ENCODE data around the gene KCNG3. TPM values are rescaled to one million over a fixed set of nuclear protein-coding genes. Genes with fewer than 3 reads are reported as not detected.

KCNG3 gene
- polyA plus RNA-seq, 3 donors: not detected

DNA sequence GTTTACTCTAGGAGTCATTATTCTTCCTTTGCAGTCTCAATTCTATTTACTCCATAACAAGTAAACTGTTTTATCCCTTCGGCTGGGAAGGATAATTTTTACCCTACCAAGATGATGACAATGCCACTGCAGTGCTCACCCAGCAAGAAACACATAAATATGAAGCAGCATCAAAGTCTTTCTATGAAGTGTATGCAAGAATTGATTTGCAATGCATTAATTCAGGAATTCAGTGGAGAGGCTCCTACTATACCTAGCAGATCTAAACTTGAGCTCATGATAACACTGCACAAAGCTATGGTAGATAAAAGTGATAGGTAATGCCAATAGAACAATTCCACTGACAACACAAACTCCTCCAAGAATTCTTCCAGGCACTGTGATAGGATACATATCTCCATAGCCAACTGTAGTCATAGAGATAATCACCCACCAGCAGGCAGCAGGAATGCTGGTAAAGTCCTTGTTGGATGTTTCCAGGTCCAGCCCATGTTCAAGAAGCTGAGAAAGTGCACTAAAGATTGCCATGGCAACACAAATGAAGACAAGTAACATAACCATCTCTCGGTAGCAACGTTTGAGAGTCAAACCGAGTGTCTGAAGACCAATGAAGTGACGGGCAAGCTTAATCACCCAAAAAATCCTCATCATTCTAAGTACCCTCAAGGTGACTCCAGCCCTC lies 49.9 kb downstream of the KCNG3 start:
- H3K27ac Mint-ChIP-seq: no peak overlapping the region
- no peaks in the 10 kb centered on the region for H4K20me1 ChIP-seq (ENCODE audit: insufficient read depth, low read length)
- H3K9me3 Mint-ChIP-seq: no peaks in the 10 kb centered on the region
- no peak overlapping the region for H3K4me2 ChIP-seq (replicated peaks; ENCODE audit: extremely low read depth, low read length, poor library complexity, severe bottlenecking)
- no peaks in the 10 kb centered on the region for H3K36me3 Mint-ChIP-seq
- intact Hi-C loops (cut with micrococcal nuclease): no loop called here
- H3K27me3 ChIP-seq (ENCODE audit: control insufficient read depth in 2 of 2, insufficient read depth in 2 of 2, low read length in 2 of 2): peaks cover 3% of the 10 kb centered on the region in 2 donors
- H3K4me3 Mint-ChIP-seq: no peak overlapping the region
- no peaks in the 10 kb centered on the region for H3K36me3 ChIP-seq (replicated peaks in 1 of 2; ENCODE audit: control insufficient read depth in 1 of 2, insufficient read depth in 2 of 2, low read length in 2 of 2)
- peaks cover 2 to 10% (median 2%) of the 10 kb centered on the region in 3 donors for H3K27me3 Mint-ChIP-seq (ENCODE audit: low read depth in 3 of 3)
- no peaks in the 10 kb centered on the region for H3K9me3 ChIP-seq (replicated peaks in 1 of 2; ENCODE audit: control insufficient read depth in 1 of 2, insufficient read depth in 1 of 2, low read length in 2 of 2)
- no peak overlapping the region for H3K4me3 ChIP-seq (replicated peaks in 1 of 3; ENCODE audit: low read depth in 2 of 3, low read length in 3 of 3)
- no peaks in the 10 kb centered on the region for H3K4me1 ChIP-seq (ENCODE audit: control insufficient read depth in 1 of 2, insufficient read depth in 2 of 2, low read length in 2 of 2)
- 97% methylated on average over 4 of the region's 5 CpGs for WGBS (ENCODE audit: insufficient coverage)
- no peak overlapping the region for H2AFZ ChIP-seq (ENCODE audit: insufficient read depth, low read depth, low read length, poor library complexity, severe bottlenecking)
- H3K79me2 ChIP-seq (ENCODE audit: insufficient read depth, low read length): no peaks in the 10 kb centered on the region
- DNase-seq: no peak
- no peaks in the 10 kb centered on the region for H3K4me1 Mint-ChIP-seq
- H3K9ac ChIP-seq (ENCODE audit: insufficient read depth, low read length, poor library complexity, severe bottlenecking): no peak overlapping the region
- no peak for TF ChIP-seq CTCF (IDR thresholded peaks at IDR 0.05)
- H3K27ac ChIP-seq (ENCODE audit: low read depth in 1 of 2, low read length in 2 of 2): no peak overlapping the region

- Histone ChIP-seq H2AFZ (ENCODE audit: insufficient read depth, low read depth, low read length, poor library complexity, severe bottlenecking) (no peak overlapping the region), H3K9me3 (replicated peaks in 1 of 2; ENCODE audit: control insufficient read depth in 1 of 2, insufficient read depth in 1 of 2, low read length in 2 of 2) (no peaks in the 10 kb centered on the region), H3K36me3 (replicated peaks in 1 of 2; ENCODE audit: control insufficient read depth in 1 of 2, insufficient read depth in 2 of 2, low read length in 2 of 2) (no peaks in the 10 kb centered on the region), H3K4me2 (replicated peaks; ENCODE audit: extremely low read depth, low read length, poor library complexity, severe bottlenecking) (no peak overlapping the region), H4K20me1 (ENCODE audit: insufficient read depth, low read length) (no peaks in the 10 kb centered on the region), H3K4me3 (replicated peaks in 1 of 3; ENCODE audit: low read depth in 2 of 3, low read length in 3 of 3) (no peak overlapping the region), H3K4me1 (ENCODE audit: control insufficient read depth in 1 of 2, insufficient read depth in 2 of 2, low read length in 2 of 2) (no peaks in the 10 kb centered on the region), H3K27me3 (ENCODE audit: control insufficient read depth in 2 of 2, insufficient read depth in 2 of 2, low read length in 2 of 2) (peaks cover 3% of the 10 kb centered on the region in 2 donors), H3K79me2 (ENCODE audit: insufficient read depth, low read length) (no peaks in the 10 kb centered on the region), H3K9ac (ENCODE audit: insufficient read depth, low read length, poor library complexity, severe bottlenecking) (no peak overlapping the region), H3K27ac (ENCODE audit: low read depth in 1 of 2, low read length in 2 of 2) (no peak overlapping the region)
- DNase-seq: no peak
- Mint-ChIP-seq H3K9me3 (no peaks in the 10 kb centered on the region), H3K27ac (no peak overlapping the region), H3K4me3 (no peak overlapping the region), H3K36me3 (no peaks in the 10 kb centered on the region), H3K27me3 (ENCODE audit: low read depth in 3 of 3) (peaks cover 2 to 10% (median 2%) of the 10 kb centered on the region in 3 donors), H3K4me1 (no peaks in the 10 kb centered on the region)
- intact Hi-C loops (cut with micrococcal nuclease): no loop called here
- no CpG with 5 or more reads among the region's 2 CpGs for WGBS (ENCODE audit: insufficient coverage)
- TF ChIP-seq CTCF (IDR thresholded peaks at IDR 0.05): no peak
These were observed 51.0 kb downstream of the KCNG3 start for GRCh38 chr2:42442774-42443173.
